ENCODE results near the gene C2CD2.

The C2CD2 gene

DNA sequence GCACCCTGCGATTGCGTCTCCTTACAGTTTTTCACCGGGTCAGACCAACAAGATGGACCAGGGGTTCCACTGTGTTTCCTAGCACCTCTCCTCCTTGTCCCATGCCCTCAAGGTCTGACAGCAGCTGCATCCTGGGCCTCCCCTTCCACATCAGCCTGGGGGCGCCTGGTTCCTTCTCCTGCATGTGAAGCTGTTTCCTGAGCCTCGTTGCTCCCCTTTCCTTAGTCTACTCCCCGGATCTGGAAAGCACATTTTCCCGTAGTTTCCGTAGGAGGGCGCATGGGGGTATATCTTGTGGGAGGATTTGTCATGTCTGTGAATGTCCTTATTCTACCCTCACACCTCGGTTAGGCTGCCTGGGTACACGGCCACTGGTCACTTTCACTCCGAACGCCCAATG is 80.8 kb downstream of the C2CD2 start:
- Histone ChIP-seq H3K9me2 (ENCODE audit: low read depth, low read length) (no peaks in the 10 kb centered on the region), H3K4me2 (ENCODE audit: low read length) (peak overlapping the region; percentile 45), H3K9ac (ENCODE audit: low read length) (peak overlapping the region; percentile 91), H4K20me1 (ENCODE audit: insufficient read depth, low read length) (no peaks in the 10 kb centered on the region), H3K4me3 (ENCODE audit: low read depth, low read length, poor library complexity, severe bottlenecking) (no peak overlapping the region), H3K27ac (ENCODE audit: low read depth, low read length, poor library complexity, severe bottlenecking) (peak overlapping the region; percentile 100), H3F3A (ENCODE audit: insufficient read depth, low read length) (peaks cover 8% of the 10 kb centered on the region; the same call in 1 of the 2 replicates), H2AFZ (ENCODE audit: low read length) (no peak overlapping the region), H3K27me3 (ENCODE audit: insufficient read depth, low read length) (no peaks in the 10 kb centered on the region), H3K4me1 (ENCODE audit: insufficient read depth, low read length, severe bottlenecking) (peaks cover 100% of the 10 kb centered on the region), H3K36me3 (ENCODE audit: insufficient read depth, low read length) (no peaks in the 10 kb centered on the region), H3K9me3 (ENCODE audit: low read length) (no peaks in the 10 kb centered on the region), H3K79me2 (ENCODE audit: insufficient read depth, low read length) (no peaks in the 10 kb centered on the region)
- TF ChIP-seq, protein P1, sequence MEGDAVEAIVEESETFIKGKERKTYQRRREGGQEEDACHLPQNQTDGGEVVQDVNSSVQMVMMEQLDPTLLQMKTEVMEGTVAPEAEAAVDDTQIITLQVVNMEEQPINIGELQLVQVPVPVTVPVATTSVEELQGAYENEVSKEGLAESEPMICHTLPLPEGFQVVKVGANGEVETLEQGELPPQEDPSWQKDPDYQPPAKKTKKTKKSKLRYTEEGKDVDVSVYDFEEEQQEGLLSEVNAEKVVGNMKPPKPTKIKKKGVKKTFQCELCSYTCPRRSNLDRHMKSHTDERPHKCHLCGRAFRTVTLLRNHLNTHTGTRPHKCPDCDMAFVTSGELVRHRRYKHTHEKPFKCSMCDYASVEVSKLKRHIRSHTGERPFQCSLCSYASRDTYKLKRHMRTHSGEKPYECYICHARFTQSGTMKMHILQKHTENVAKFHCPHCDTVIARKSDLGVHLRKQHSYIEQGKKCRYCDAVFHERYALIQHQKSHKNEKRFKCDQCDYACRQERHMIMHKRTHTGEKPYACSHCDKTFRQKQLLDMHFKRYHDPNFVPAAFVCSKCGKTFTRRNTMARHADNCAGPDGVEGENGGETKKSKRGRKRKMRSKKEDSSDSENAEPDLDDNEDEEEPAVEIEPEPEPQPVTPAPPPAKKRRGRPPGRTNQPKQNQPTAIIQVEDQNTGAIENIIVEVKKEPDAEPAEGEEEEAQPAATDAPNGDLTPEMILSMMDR (IDR thresholded peaks at IDR 0.05; ENCODE audit: low read length), result peak; percentile 10; the same call in 1 of the 2 replicates
- TF ChIP-seq EZH2 (IDR thresholded peaks at IDR 0.05; ENCODE audit: borderline replicate concordance, low read length), result no peak

DNA sequence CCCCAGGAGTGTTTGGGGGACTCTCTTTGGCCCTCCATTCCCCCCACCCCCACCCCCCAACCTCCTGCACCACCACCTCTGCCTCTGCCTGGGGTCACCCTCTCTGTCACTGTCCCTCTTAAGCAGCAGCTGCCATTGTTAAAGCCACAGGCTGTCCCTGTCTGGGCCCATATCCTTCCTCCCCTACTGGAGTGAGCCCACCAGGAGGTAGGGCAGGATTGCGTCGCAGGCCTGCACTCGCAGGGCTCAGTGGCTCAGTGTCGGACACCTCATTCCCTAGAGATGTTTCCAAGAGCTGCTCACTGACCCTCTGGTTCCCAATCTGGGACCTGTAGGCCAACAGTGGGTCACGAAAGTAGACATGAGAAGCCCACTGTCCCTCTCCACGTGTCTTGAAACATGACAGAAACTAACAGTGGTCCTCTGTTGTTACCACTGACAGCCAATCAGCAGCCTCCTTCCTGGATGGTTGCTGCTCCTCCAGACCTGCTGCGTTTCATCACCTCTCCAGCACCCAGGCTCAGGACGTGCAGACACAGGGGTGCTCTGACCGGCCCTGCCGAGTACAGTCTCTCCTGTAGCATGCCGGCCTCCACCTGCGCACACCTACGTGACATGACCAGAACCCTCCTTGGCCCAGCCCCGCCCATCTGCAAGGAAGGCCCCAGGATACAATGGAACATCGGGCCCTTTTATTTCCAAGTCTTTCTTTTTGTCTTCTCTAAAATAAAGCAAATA is 82.4 kb downstream of the C2CD2 start:
- Histone ChIP-seq H3K4me3 (ENCODE audit: low read depth, low read length, poor library complexity, severe bottlenecking) (no peak overlapping the region), H3K4me2 (ENCODE audit: low read length) (peak overlapping the region; percentile 13; the same call in 1 of the 2 replicates), H2AFZ (ENCODE audit: low read length) (no peak overlapping the region), H3F3A (ENCODE audit: insufficient read depth, low read length) (peaks cover 8% of the 10 kb centered on the region; the same call in 1 of the 2 replicates), H3K9me3 (ENCODE audit: low read length) (no peaks in the 10 kb centered on the region), H3K27ac (ENCODE audit: low read depth, low read length, poor library complexity, severe bottlenecking) (peak overlapping the region; percentile 100), H3K36me3 (ENCODE audit: insufficient read depth, low read length) (no peaks in the 10 kb centered on the region), H3K9me2 (ENCODE audit: low read depth, low read length) (no peaks in the 10 kb centered on the region), H3K79me2 (ENCODE audit: insufficient read depth, low read length) (no peaks in the 10 kb centered on the region), H3K27me3 (ENCODE audit: insufficient read depth, low read length) (no peaks in the 10 kb centered on the region), H3K9ac (ENCODE audit: low read length) (peak overlapping the region; percentile 91), H3K4me1 (ENCODE audit: insufficient read depth, low read length, severe bottlenecking) (peaks cover 100% of the 10 kb centered on the region), H4K20me1 (ENCODE audit: insufficient read depth, low read length) (no peaks in the 10 kb centered on the region)
- TF ChIP-seq, protein P1 (IDR thresholded peaks at IDR 0.05; ENCODE audit: low read length), result no peak
- TF ChIP-seq EZH2 (IDR thresholded peaks at IDR 0.05; ENCODE audit: borderline replicate concordance, low read length), result no peak

DNA sequence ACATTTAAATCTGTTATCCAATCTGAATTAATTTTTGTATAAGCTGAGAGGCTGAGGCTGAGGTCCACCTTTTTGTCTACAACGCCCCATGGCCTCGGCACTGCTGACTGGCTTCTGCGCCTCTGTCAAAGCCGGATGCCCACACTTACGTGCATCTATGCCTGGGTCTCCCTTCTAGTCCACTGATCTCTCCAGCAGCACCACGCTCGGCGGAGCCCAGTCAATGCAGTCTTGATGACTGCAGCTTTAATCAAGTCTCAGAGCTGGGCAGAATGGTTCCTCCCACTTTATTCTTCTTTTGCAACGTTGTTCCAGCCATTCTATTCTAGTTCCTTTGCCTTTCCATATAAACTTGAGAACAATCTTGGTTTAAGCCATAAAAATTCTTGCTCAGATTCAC is 84.0 kb downstream of the C2CD2 start:
- Histone ChIP-seq H3K4me3 (ENCODE audit: low read depth, low read length, poor library complexity, severe bottlenecking) (peak overlapping the region; percentile 56), H3K79me2 (ENCODE audit: insufficient read depth, low read length) (no peaks in the 10 kb centered on the region), H3K9me3 (ENCODE audit: low read length) (no peaks in the 10 kb centered on the region), H3K36me3 (ENCODE audit: insufficient read depth, low read length) (no peaks in the 10 kb centered on the region), H3K27me3 (ENCODE audit: insufficient read depth, low read length) (no peaks in the 10 kb centered on the region), H2AFZ (ENCODE audit: low read length) (no peak overlapping the region), H3K4me1 (ENCODE audit: insufficient read depth, low read length, severe bottlenecking) (peaks cover 100% of the 10 kb centered on the region), H3K4me2 (ENCODE audit: low read length) (peak overlapping the region; percentile 71), H3K9ac (ENCODE audit: low read length) (peak overlapping the region; percentile 91), H4K20me1 (ENCODE audit: insufficient read depth, low read length) (no peaks in the 10 kb centered on the region), H3K9me2 (ENCODE audit: low read depth, low read length) (no peaks in the 10 kb centered on the region), H3K27ac (ENCODE audit: low read depth, low read length, poor library complexity, severe bottlenecking) (peak overlapping the region; percentile 100), H3F3A (ENCODE audit: insufficient read depth, low read length) (peaks cover 8% of the 10 kb centered on the region; the same call in 1 of the 2 replicates)
- TF ChIP-seq, protein P1 (IDR thresholded peaks at IDR 0.05; ENCODE audit: low read length), result no peak
- no peak for TF ChIP-seq EZH2 (IDR thresholded peaks at IDR 0.05; ENCODE audit: borderline replicate concordance, low read length)
